Mononuclear cell (primary cell): Measurements from ENCODE around the gene MED29. TPM values are rescaled to one million over a fixed set of nuclear protein-coding genes. Genes with fewer than 3 reads are reported as not detected.
"Not testable (repeated sequence)": the region's sequence is repeated elsewhere in the genome, so short reads cannot be mapped to it uniquely, and the experiment has no call there.

Source experiments
- H3K27me3 ChIP-seq: 2 replicates; pipeline ENCODE4 v1.6.0; 2011; ENCODE audit warnings: low read length, control low read depth; ENCODE audit not compliant: insufficient read depth
- H3K4me1 ChIP-seq: 2 replicates; pipeline ENCODE4 v1.5.1; 2011; ENCODE audit warnings: mild to moderate bottlenecking, low read length, control low read depth; ENCODE audit not compliant: insufficient read depth
- H3K4me3 ChIP-seq: 2 replicates; pipeline ENCODE4 v1.5.1; 2011; ENCODE audit warnings: mild to moderate bottlenecking, low read length, moderate library complexity
- H3K9me3 ChIP-seq: 2 replicates; pipeline ENCODE4 v1.5.1; 2011; ENCODE audit warnings: low read depth, mild to moderate bottlenecking, control low read depth, low read length
- total RNA-seq: library from RNA; depleted of rRNA; stranded (reverse); fragments of >200 nt; gene quantifications from one replicate; pipeline ENCODE4 v1.2.3, GENCODE V29; 2012

MED29 gene
- total RNA-seq, 1 donor, result 21.9 TPM

DNA sequence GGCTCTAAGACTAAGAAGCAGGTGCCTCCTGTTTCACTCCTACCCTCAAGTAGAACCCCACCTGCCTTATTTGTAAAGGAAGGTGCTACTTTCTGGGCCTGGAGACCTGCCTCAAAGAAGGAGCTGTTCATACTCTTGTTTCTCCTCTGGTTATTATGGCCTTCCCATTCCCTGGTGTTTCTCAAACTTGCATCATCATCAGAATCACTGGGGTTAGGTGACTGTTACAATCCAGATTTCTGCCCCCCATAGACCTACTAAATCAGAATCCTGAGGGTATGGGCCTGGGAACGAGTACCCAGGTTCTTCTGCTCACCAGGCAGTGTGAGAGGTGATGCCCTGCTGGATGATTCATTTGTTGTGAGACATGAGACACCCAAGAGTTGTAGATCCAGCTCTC, 30.6 kb upstream of the MED29 start:
- Histone ChIP-seq H3K9me3 (no peaks in the 10 kb centered on the region), H3K4me1 (no peaks in the 10 kb centered on the region), H3K27me3 (no peaks in the 10 kb centered on the region), H3K4me3 (no peak overlapping the region)

DNA sequence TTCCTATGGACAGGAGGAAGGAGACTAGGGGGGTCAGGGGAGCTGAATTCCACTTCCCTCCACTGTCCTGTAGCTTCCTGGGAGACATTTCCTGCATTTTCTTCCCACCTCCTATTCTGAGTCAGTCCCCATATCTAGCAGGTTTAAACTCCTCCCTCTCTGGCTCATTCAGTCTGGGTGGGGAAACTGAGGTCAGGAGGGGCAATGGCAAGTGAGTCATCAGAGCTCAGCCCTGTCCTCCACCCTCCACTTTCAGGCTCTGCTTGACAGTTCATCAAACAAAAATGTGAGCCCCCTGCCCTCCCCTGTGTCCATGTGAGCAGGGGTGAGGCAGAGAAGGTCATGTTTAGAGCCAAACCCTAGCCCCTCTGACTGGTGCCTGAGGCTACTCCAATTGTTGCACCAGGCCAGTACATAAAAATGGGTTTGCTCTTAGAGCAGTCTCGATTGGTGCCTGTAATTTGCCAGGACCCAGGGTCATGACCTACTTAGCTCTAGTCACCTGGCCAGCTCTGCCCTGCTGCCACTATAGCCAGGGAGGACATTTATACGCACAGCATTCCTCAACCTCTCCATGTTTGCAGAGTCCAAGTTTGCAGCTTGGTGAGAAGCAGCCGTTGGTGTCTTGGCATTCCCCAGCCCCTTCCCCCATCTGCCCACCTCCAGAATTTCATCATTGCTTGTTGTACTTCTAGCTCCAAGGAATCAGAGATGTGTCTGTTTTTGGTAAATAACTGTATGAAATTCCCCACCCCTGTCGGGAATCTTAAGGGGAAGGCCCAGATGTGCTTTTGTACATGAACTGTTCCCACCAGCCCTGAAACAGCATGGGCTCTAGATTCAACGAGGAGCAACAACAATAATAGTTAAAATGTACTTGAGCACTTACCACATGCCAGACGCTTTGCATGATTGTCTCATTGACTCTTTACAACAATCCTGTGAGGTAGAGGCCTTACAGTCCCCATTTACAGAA, 28.2 kb upstream of the MED29 start:
- H3K4me1 ChIP-seq, result no peaks in the 10 kb centered on the region
- H3K27me3 ChIP-seq, result no peaks in the 10 kb centered on the region
- no peaks in the 10 kb centered on the region for H3K9me3 ChIP-seq
- no peak overlapping the region for H3K4me3 ChIP-seq

DNA sequence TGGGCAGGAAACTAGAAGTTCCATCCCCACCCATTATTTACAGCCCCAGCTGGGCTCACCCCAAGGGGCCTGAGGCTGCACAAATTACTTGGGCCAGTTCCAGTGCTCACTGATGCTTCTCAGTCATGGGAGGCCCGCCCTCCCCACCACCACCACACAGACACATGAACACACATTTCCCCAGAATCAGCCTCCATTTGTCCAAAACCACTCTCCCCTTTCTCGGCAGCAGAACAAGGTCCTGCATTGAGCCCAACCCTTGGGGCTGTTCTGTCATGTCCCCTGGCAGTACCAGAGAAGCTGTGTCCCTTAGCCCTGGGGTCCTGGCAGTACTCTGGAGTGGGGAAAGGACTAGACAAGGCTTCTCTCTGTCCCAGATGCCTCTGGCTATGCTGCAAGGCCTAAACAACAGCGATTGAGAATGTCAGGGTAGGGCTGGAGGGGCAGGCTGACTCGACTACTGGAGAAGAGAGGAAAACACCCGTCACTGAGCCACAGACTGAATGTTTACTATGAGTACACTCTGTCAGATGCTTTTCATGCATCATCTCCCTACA, 27.2 kb upstream of the MED29 start:
- Histone ChIP-seq H3K4me1 (no peaks in the 10 kb centered on the region), H3K9me3 (no peaks in the 10 kb centered on the region), H3K27me3 (no peaks in the 10 kb centered on the region), H3K4me3 (no peak overlapping the region)

DNA sequence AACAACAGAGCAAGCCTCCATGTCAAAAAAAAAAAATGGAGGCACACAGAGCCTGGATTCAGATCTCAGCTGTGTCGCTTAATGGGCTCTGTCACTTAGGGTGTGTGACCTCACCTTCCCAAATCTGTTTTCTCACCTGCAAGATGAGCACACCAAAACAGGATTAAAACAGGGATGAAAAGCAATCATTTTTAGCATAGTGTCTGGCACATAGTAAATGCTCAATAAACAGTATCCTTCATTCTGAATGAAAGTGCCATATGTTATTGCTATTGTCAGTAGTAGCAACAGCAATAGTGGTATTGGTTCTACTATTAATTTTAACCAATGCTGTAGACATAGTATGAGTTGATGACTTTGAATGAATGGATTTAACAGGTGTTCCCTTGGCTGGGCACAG, 25.6 kb upstream of the MED29 start:
- no peaks in the 10 kb centered on the region for H3K27me3 ChIP-seq
- no peak overlapping the region for H3K4me3 ChIP-seq
- no peaks in the 10 kb centered on the region for H3K4me1 ChIP-seq
- no peaks in the 10 kb centered on the region for H3K9me3 ChIP-seq

DNA sequence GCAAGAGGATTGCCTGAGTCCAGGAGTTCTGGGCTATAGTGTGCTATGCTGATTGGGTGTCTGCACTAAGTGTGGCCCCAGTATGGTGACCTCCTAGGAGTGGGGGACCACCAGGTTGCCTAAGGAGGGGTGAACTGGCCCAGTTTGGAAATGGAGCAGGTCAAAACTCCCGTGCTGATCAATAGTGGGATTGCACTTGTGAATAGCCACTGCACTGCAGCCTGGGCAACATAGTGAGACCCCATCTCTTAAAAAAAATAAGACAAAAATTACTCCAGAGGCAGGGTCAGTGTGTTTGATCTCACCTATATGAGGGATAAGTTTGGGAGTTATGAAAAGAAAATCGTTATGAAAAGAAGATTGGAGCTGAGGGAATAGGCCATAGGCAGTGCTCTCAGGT, 22.0 kb upstream of the MED29 start:
- H3K4me1 ChIP-seq, result no peaks in the 10 kb centered on the region
- no peak overlapping the region for H3K4me3 ChIP-seq
- no peaks in the 10 kb centered on the region for H3K27me3 ChIP-seq
- no peaks in the 10 kb centered on the region for H3K9me3 ChIP-seq

DNA sequence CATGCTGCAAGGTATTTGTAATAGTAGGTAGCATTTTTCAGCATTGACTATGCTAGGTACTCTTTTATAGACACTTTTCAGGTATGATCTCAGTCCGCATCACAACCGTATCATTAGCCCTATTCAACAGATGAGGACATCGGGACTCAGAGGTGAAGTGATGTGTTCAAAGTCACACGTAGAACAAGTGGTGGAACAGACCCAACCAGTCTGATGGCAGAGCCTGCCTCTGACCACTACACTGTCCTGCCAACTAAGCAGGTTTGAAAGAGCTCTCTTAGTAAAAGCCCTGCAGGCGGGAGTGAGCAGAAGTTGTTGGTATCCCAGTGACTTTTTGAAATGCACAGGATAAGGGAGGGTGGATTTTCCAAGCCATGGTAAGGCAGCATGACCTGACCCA, 20.4 kb upstream of the MED29 start:
- Histone ChIP-seq H3K9me3 (no peaks in the 10 kb centered on the region), H3K4me3 (no peak overlapping the region), H3K4me1 (no peaks in the 10 kb centered on the region), H3K27me3 (no peaks in the 10 kb centered on the region)

DNA sequence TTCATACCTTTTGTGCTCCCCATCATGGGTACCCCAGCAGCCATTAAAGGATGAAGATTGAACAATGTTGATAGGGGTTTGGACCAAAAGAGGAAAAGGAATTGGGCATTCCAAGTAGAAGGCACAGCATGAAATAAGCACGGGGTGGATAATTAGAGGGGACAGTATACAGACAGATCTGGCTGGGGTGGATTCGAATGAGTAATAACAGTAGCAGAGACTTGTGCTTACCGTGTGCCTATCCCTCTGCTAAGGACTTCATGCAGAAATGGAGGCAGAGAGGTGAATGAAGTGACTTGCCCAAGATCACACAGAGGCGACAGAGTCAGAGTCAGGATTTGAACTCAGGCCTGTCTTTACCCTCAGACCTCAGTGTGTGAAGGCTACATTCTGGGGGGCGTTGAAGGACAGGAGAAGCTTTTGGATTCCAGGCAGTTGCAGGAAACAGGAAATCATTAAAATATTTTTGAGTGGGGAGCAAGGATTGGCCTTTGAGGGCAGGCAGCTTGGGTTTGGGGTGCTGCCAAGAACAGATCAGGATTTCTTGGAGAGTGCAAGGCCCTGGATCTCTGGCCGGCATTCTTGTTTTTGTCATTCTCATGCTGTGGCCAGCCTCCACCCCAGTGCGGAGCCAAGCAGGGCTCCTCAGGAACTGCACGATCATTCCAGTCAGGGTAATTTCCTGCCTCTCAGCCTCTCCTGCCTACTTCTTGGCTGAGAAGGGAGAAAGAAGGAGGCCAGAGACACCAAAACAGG, 19.0 kb upstream of the MED29 start:
- H3K4me1 ChIP-seq, result no peaks in the 10 kb centered on the region
- no peaks in the 10 kb centered on the region for H3K9me3 ChIP-seq
- no peak overlapping the region for H3K4me3 ChIP-seq
- no peaks in the 10 kb centered on the region for H3K27me3 ChIP-seq

DNA sequence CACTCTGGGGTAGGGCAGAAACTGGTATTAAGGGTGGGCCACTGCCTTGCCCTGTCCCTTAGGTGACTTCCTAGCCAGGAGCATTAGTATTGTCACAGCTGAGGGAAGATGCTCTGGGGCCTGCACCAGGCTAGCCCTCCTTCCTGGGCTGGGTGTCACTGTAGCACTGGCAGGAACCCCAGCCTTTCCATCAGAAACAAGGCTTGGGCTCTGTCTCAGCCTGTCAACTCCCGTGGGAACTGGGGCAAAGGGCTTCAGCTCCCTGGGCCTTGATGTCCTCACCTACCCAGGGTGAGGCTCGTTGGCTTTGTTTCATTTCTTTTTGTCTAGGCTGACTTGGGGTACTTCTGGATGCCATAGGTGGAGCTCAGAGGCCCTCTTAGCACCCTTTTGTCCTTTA, 18.2 kb upstream of the MED29 start:
- no peak overlapping the region for H3K4me3 ChIP-seq
- no peaks in the 10 kb centered on the region for H3K4me1 ChIP-seq
- H3K27me3 ChIP-seq, result no peaks in the 10 kb centered on the region
- H3K9me3 ChIP-seq, result no peaks in the 10 kb centered on the region

DNA sequence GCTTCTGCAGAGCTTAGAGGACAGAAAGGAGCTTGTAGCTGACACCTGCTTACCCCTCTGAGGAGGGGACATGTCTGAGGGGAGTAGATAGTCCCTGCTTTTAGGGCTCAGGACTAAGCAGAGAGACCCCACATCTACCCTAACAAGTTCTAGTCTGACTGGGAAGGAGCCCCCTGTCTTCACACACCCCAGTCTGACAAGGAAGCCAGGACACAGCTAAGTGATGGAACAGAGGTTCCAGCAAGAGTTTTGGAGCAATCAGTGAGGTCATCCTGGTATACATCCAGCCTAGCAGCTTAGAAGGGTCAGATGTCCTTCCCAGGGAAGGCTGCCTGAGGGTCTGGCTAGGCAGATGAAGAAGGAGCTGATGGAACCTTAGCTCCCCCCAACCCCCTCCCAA, 15.2 kb upstream of the MED29 start:
- Histone ChIP-seq H3K9me3 (no peaks in the 10 kb centered on the region), H3K4me1 (no peaks in the 10 kb centered on the region), H3K27me3 (no peaks in the 10 kb centered on the region), H3K4me3 (no peak overlapping the region)

DNA sequence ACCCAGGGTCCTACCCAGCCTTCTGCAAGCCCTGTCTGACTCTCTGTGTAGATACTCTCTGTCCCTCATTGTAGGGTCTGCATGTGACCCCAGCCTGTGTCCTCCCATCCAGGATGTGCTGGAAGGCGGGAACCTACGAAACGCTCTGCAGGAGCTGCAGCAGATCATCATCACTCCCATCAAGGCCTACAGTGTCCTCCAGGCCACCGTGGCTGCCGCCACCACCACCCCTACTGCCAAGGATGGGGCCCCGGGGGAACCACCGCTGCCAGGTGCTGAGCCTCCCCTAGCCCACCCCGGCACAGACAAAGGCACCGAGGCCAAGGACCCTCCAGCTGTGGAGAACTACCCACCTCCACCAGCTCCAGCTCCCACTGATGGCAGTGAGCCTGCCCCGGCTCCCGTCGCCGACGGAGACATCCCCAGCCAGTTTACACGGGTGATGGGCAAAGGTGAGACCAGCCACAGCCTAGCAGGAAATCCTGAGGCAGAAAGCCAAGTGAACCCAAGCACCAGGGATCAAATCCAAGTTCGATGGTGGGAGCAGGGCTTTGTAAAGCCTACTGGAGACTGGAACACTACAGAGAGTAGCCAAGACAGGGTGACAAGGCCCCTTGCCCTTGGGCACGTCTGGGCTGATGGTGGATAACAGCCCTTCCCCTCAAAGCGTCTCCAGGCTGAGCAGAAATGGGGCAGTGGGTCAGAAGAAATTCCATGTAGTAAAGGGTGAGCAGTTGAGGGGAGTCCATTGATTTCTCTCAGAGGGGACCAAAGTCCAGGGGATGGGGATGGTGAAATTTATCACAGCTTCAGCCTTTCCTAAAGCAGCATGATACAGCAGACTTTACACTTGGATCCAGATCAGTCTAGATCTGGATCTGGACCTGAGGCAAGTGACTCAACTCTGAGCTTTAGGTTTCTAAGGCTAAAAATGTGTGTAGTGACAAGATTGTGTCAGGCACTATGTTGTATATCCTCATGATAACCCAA, 13.5 kb upstream of the MED29 start:
- H3K4me1 ChIP-seq, result no peaks in the 10 kb centered on the region
- no peaks in the 10 kb centered on the region for H3K9me3 ChIP-seq
- H3K27me3 ChIP-seq, result no peaks in the 10 kb centered on the region
- no peak overlapping the region for H3K4me3 ChIP-seq

DNA sequence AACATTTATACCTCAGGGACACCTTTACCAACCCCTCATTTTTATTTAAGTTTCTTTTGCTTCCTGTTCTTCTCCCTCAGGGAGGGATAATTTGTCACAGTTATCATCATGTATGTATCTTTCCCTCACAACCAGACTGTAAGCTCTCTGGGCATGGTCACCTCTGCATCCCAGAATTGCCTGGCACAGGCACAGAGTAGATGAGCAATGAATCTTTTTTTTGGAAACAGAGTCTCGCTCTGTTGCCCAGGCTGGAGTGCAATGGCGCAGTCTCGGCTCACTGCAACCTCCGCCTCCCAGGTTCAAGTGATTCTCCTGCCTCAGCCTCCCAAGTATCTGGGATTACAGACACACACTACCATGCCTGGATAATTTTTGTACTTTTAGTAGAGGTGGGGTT, 11.8 kb upstream of the MED29 start:
- not testable (repeated sequence) for H3K4me3 ChIP-seq, H3K27me3 ChIP-seq, H3K9me3 ChIP-seq, H3K4me1 ChIP-seq

DNA sequence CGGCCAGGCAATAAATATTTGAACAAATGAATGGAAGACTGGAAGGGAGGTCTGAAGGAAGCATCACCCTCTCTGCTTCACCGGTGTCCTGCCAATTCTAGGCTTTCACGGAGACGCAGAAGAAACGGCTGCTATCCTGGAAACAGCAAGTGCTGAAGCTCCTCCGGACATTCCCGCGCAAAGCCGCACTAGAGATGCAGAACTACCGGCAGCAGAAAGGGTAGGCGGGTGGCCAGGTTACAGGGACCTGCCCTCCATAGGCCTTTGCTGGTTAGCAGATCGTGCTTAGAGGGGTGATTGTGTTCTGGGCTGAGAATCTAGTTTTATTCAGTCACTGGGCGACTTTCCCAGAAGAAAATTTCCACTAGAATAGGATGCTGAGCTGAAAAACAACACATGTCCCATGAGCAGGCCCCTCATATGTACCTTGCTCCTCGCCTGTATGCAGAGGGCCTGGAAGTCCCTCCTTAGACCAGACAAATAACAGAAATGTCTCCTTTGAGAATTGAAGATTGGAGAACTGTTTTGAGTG, 11.2 kb upstream of the MED29 start:
- Histone ChIP-seq H3K4me1 (no peaks in the 10 kb centered on the region), H3K4me3 (no peak overlapping the region), H3K9me3 (no peaks in the 10 kb centered on the region), H3K27me3 (no peaks in the 10 kb centered on the region)

DNA sequence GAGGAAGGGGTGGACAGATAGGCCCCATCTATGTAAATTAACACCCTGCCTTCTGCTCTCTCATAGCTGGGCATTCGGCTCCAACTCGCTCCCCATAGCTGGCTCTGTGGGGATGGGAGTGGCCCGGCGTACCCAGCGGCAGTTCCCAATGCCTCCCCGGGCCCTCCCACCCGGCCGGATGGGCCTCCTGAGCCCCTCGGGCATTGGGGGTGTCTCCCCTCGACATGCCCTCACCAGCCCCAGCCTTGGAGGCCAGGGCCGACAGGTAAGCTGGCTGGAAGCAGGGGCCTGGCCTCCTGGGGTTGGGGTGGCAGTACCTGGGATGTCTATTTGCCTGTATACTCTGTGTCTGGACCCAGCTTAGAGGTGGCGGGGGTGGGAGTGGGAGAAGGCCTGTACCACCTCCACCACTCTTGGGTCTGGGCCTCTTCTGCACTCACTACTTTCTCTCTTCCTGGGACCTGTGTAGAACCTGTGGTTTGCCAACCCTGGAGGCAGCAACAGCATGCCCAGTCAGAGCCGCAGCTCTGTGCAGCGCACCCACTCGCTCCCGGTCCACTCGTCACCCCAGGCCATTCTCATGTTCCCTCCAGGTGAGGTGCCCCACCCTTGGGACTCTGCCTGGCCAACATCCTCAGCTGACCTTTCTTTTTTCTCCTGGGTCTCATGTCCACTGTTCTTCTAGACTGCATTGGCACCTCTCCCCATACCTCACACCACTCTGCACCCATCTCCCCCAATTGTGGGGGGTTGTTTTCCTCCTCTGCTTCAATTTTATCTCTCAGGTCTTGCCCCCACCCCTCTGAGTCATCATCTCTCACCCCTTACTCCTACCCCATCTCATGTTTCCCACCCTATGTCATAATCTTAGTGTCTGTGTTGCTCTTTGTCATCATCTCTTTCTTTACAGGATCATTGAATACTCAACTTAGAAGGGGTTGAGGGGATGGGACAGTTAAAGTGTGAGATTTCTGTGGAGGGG, 10.4 kb upstream of the MED29 start:
- H3K4me1 ChIP-seq, result no peaks in the 10 kb centered on the region
- no peaks in the 10 kb centered on the region for H3K27me3 ChIP-seq
- no peak overlapping the region for H3K4me3 ChIP-seq
- no peaks in the 10 kb centered on the region for H3K9me3 ChIP-seq
